HepG2 (cell line): Measurements from ENCODE around the gene ZNF747. TPM values are rescaled to one million over a fixed set of nuclear protein-coding genes. Genes with fewer than 3 reads are reported as not detected.

Source experiments
- GPN1 ChIP-seq: sonication (generic); formaldehyde crosslinking; IDR thresholded peaks from 2 replicates; pipeline ENCODE4 v1.5.1; 2020; ENCODE audit warnings: missing genetic modification reagents, borderline replicate concordance
- IRF2 ChIP-seq: IDR thresholded peaks from 2 replicates; pipeline ENCODE4 v1.6.1; 2018; ENCODE audit warnings: missing genetic modification reagents, missing compliant biosample characterization
- KLF6 ChIP-seq: IDR thresholded peaks from 2 replicates; pipeline ENCODE4 v1.8.0; 2016; ENCODE audit warnings: missing biosample characterization, missing genetic modification reagents
- NFIC ChIP-seq: IDR thresholded peaks from 2 replicates; pipeline ENCODE4 v1.6.1; 2012; ENCODE audit warnings: mild to moderate bottlenecking, low read length, inconsistent platforms
- PHB2 ChIP-seq: fragments of 450-650 bp; IDR thresholded peaks from 2 replicates; pipeline ENCODE4 v1.6.1; 2018; ENCODE audit not compliant: partially characterized antibody
- PHF5A ChIP-seq: IDR thresholded peaks from one replicate; pipeline ENCODE4 v1.6.1; 2018; ENCODE audit warnings: low read depth, missing genetic modification reagents; ENCODE audit not compliant: unreplicated experiment
- SP4 ChIP-seq: sonication (generic); formaldehyde crosslinking; IDR thresholded peaks from 2 replicates; pipeline ENCODE4 v1.8.1; 2023; ENCODE audit warnings: mild to moderate bottlenecking, missing genetic modification reagents
- XBP1 ChIP-seq: sonication (generic); formaldehyde crosslinking; IDR thresholded peaks from 2 replicates; pipeline ENCODE4 v1.5.0; 2020; ENCODE audit warnings: missing genetic modification reagents
- ZFP90 ChIP-seq: sonication (generic); formaldehyde crosslinking; IDR thresholded peaks from 2 replicates; pipeline ENCODE4 v1.8.0; 2022; ENCODE audit warnings: missing genetic modification reagents, mild to moderate bottlenecking, inconsistent platforms, borderline replicate concordance
- ZFY ChIP-seq: sonication (generic); formaldehyde crosslinking; IDR thresholded peaks from 2 replicates; pipeline ENCODE4 v1.4.0; 2020; ENCODE audit warnings: missing genetic modification reagents
- ZNF24 ChIP-seq: fragments of 450-650 bp; IDR thresholded peaks from 2 replicates; pipeline ENCODE4 v1.6.1; 2017; ENCODE audit warnings: antibody characterized with exemption, mild to moderate bottlenecking
- ZNF260 ChIP-seq: sonication (generic); formaldehyde crosslinking; IDR thresholded peaks from 2 replicates; pipeline ENCODE4 v1.4.0; 2020; ENCODE audit warnings: missing genetic modification reagents, low read depth, mild to moderate bottlenecking, borderline replicate concordance
- ZNF274 ChIP-seq: sonication (generic); formaldehyde crosslinking; IDR thresholded peaks from 2 replicates; pipeline ENCODE4 v1.5.1; 2020; ENCODE audit warnings: mild to moderate bottlenecking, missing genetic modification reagents
- polyA plus RNA-seq, 8 experiments: library from polyadenylated mRNA; depleted of rRNA in 3 of 8; stranded (reverse) in 7 of 8; unstranded in 1 of 8; fragments of >200 nt; fragmentation: Illumina TruSeq in 4 of 8; extraction: Trizol in 4 of 8; gene quantifications; 2 replicates each; pipeline versions ENCODE4 v1.2.1 to v1.2.3, GENCODE V29; 2011 to 2016; ENCODE audit warnings: low read depth in 4 of 8, missing spikeins in 1 of 8, mixed read lengths in 1 of 8; ENCODE audit not compliant: insufficient read depth in 1 of 8
- total RNA-seq, 5 experiments: library from RNA; depleted of rRNA; stranded (reverse); fragments of >200 nt; fragmentation: Illumina TruSeq; extraction: Trizol; gene quantifications; 2 replicates each; pipeline ENCODE4 v1.2.3, GENCODE V29; 2016; ENCODE audit warnings: low read depth in 1 of 5
- TF ChIP-seq, protein P1 (sequence below): sonication (generic); formaldehyde crosslinking; IDR thresholded peaks from 2 replicates; pipeline ENCODE4 v1.4.0; 2020; ENCODE audit warnings: mild to moderate bottlenecking, low read depth, missing genetic modification reagents
- TF ChIP-seq, protein P2 (sequence below): sonication (generic); formaldehyde crosslinking; IDR thresholded peaks from 2 replicates; pipeline ENCODE4 v1.4.0; 2020; ENCODE audit warnings: missing genetic modification reagents
- TF ChIP-seq, protein P3 (sequence below): IDR thresholded peaks from 2 replicates; pipeline ENCODE4 v1.6.1; 2016; ENCODE audit warnings: low read depth, control low read depth
- TF ChIP-seq, protein P4 (sequence below), 2 experiments: sonication (generic) in 1 of 2; formaldehyde crosslinking in 1 of 2; IDR thresholded peaks; 2 replicates each; pipeline versions ENCODE4 v1.4.0 to v1.6.1; 2016 to 2020; ENCODE audit warnings: borderline replicate concordance in 1 of 2, low read depth in 1 of 2, mild to moderate bottlenecking in 1 of 2, missing genetic modification reagents in 1 of 2
- TF ChIP-seq, protein P5 (sequence below): sonication (generic); formaldehyde crosslinking; IDR thresholded peaks from 2 replicates; pipeline ENCODE4 v1.8.1; 2023; ENCODE audit warnings: mild to moderate bottlenecking, missing genetic modification reagents, borderline replicate concordance
- TF ChIP-seq, protein P6 (sequence below): IDR thresholded peaks from 2 replicates; pipeline ENCODE4 v1.6.1; 2016; ENCODE audit warnings: missing compliant biosample characterization, missing genetic modification reagents, borderline replicate concordance

The ZNF747 gene
- total and polyA plus RNA-seq, 2 of the 13 experiments (the other 11 are each of a cell fraction or from before 2014, with no cell fraction given) = 7.2 to 10.2 TPM

DNA sequence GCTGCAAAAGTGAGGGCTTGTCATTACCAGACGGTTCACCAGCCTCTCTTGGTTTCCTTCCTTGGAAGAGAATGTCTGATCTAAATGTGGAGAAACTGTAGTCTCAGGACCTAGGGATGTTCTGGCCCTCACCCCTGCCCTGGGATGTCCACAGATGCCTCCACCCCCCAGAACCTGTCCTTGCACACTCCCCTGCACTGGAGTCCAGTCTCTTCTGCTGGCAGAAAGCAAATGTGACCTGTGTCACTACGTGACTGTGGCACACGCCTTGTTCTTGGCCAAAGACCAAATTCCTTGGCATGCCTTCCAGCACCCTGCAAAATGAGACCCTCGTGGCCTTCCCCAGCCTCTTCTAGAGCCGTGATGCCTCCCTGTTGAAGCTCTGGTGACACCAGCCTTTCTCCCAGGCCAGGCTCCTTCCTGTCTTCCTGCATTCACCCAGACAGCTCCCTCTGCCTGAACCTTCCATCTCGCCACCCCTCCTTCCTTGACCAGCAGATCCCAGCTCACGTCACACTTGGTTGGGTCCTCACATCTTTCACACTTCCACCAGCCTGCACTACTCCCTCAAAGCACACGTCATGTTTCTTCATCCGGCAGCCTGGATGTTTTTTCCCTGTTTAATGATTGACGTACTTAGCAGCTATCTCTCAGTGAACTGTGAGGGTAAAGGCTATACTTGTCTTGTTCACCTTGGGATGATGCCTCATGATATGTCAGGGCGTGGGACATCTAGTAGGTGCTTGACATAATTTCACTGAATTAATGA lies 12.6 kb downstream of the ZNF747 start (continued):
- TF ChIP-seq, protein P1, sequence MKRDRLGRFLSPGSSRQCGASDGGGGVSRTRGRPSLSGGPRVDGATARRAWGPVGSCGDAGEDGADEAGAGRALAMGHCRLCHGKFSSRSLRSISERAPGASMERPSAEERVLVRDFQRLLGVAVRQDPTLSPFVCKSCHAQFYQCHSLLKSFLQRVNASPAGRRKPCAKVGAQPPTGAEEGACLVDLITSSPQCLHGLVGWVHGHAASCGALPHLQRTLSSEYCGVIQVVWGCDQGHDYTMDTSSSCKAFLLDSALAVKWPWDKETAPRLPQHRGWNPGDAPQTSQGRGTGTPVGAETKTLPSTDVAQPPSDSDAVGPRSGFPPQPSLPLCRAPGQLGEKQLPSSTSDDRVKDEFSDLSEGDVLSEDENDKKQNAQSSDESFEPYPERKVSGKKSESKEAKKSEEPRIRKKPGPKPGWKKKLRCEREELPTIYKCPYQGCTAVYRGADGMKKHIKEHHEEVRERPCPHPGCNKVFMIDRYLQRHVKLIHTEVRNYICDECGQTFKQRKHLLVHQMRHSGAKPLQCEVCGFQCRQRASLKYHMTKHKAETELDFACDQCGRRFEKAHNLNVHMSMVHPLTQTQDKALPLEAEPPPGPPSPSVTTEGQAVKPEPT (CRISPR knock-in tag) = no peak
- TF ChIP-seq PHB2 (no peak), ZNF274 (CRISPR knock-in tag) (peak; percentile 78), PHF5A (peak; percentile 78), XBP1 (CRISPR knock-in tag) (no peak), IRF2 (CRISPR knock-in tag) (0 out of 2 replicates have a peak, but pooled peaks have one; percentile 33), ZFP90 (CRISPR knock-in tag) (peak; percentile 69; the same call in 1 of the 2 replicates), ZFY (CRISPR knock-in tag) (peak; percentile 52; the same call in 1 of the 2 replicates), ZNF24 (no peak), KLF6 (CRISPR knock-in tag) (0 out of 2 replicates have a peak, but pooled peaks have one; percentile 49), SP4 (CRISPR knock-in tag) (peak; percentile 12; the same call in 1 of the 2 replicates), GPN1 (no peak), ZNF260 (CRISPR knock-in tag) (no peak), NFIC (no peak)
- TF ChIP-seq, protein P2, sequence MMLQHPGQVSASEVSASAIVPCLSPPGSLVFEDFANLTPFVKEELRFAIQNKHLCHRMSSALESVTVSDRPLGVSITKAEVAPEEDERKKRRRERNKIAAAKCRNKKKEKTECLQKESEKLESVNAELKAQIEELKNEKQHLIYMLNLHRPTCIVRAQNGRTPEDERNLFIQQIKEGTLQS = no peak
- TF ChIP-seq, protein P3, sequence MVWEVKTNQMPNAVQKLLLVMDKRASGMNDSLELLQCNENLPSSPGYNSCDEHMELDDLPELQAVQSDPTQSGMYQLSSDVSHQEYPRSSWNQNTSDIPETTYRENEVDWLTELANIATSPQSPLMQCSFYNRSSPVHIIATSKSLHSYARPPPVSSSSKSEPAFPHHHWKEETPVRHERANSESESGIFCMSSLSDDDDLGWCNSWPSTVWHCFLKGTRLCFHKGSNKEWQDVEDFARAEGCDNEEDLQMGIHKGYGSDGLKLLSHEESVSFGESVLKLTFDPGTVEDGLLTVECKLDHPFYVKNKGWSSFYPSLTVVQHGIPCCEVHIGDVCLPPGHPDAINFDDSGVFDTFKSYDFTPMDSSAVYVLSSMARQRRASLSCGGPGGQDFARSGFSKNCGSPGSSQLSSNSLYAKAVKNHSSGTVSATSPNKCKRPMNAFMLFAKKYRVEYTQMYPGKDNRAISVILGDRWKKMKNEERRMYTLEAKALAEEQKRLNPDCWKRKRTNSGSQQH = peak; percentile 70; the same call in 1 of the 2 replicates
- TF ChIP-seq, protein P4, sequence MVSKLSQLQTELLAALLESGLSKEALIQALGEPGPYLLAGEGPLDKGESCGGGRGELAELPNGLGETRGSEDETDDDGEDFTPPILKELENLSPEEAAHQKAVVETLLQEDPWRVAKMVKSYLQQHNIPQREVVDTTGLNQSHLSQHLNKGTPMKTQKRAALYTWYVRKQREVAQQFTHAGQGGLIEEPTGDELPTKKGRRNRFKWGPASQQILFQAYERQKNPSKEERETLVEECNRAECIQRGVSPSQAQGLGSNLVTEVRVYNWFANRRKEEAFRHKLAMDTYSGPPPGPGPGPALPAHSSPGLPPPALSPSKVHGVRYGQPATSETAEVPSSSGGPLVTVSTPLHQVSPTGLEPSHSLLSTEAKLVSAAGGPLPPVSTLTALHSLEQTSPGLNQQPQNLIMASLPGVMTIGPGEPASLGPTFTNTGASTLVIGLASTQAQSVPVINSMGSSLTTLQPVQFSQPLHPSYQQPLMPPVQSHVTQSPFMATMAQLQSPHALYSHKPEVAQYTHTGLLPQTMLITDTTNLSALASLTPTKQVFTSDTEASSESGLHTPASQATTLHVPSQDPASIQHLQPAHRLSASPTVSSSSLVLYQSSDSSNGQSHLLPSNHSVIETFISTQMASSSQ (IDR thresholded peaks at IDR 0.05; ENCODE audit: low read depth) = peak; percentile 90
- TF ChIP-seq, protein P4 (CRISPR knock-in tag; IDR thresholded peaks at IDR 0.05; ENCODE audit: borderline replicate concordance) = peak; percentile 89
- TF ChIP-seq, protein P5, sequence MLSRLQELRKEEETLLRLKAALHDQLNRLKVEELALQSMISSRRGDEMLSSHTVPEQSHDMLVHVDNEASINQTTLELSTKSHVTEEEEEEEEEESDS (CRISPR knock-in tag) = no peak
- TF ChIP-seq, protein P6, sequence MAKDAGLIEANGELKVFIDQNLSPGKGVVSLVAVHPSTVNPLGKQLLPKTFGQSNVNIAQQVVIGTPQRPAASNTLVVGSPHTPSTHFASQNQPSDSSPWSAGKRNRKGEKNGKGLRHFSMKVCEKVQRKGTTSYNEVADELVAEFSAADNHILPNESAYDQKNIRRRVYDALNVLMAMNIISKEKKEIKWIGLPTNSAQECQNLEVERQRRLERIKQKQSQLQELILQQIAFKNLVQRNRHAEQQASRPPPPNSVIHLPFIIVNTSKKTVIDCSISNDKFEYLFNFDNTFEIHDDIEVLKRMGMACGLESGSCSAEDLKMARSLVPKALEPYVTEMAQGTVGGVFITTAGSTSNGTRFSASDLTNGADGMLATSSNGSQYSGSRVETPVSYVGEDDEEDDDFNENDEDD (CRISPR knock-in tag) = peak; percentile 51; the same call in 1 of the 2 replicates
